GM19035 (cell line): Measurements from ENCODE around the gene CEACAM18.
"Not testable (repeated sequence)": the region's sequence is repeated elsewhere in the genome, so short reads cannot be mapped to it uniquely, and the experiment has no call there.

Experiments used
- ATAC-seq: cut with Tn5 transposase; IDR thresholded peaks from one replicate; pipeline ENCODE4 v1.9.1; 2021; ENCODE audit not compliant: unreplicated experiment

CEACAM18 gene

DNA sequence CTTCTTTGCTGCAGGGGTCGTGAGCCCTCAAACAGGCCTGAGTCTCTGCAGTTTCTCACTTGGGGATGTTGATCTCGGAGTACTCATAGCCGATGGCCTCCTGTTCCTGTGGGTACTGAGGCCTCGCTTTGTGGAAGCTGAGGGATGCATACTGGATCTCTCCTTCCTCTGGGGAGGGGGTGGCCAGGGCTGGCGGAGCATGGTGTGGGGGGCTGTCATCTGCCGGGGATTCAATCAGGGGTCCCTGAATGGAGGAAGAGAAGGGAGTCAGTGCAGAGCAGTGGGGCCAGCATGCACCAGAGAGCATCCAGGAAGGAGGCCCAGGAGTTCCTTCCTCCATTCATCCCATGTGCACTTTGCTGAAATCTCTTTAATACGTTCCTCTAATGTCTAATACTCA lies 13.2 kb downstream of the CEACAM18 start:
- no peak for ATAC-seq

DNA sequence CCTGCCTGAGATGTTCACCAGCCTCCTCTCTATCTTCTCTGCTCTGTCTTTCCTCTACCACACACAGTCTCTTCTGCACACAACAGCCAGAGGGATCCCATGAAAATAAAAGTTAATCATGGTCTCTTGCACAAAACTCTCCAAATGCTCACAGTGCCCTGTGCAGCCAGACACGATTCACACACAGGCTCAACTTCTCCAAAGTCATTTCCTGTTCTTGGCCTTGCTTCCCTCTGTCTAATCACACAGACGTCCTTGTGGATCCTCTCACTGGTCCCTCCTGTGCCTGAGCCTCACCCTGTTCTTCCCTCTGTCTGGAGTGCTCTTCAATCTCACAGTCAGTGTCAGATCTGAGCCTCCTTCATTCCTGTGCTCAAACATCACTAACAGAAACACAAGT lies 15.4 kb downstream of the CEACAM18 start:
- ATAC-seq: no peak

DNA sequence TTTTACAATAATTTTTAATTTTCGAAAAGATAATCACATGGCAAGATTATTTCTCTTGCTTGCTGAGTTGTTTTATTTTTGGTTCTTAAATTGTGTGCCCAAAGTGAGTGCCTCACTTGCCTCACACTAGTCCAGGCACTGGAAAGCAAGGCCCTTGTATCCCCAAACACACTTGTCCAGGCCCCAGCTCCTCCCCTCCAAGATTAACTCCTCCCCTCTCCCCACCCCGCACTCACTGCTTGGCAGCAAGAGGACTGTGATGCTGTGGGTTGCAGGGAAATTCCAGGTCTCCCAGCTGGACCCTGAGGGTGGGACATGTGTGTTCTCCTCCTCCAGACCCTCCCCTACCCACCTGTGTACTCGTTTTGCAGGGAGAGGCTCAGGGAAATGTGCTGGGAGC lies 19.3 kb downstream of the CEACAM18 start:
- ATAC-seq: no peak

DNA sequence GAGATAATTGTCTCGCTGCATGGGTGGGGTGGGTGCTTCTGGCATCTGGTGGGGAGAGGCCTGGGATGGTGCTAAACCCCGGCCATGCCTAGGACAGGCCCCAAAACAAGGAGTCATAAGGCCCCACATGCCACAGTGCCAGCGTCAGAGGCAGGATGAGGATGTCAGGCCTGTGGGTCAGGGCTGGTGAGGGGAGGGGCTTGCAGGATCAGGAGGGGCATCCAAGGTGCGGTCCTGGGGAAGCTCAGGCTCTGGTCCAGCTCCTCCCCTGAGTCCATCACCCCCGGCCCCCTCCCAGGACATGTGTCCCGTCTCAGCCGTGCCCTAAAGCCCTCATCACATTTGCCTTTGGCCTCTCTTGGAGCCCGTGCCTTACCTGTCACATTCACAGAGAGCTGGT lies 22.6 kb downstream of the CEACAM18 start:
- not testable (repeated sequence) for ATAC-seq

DNA sequence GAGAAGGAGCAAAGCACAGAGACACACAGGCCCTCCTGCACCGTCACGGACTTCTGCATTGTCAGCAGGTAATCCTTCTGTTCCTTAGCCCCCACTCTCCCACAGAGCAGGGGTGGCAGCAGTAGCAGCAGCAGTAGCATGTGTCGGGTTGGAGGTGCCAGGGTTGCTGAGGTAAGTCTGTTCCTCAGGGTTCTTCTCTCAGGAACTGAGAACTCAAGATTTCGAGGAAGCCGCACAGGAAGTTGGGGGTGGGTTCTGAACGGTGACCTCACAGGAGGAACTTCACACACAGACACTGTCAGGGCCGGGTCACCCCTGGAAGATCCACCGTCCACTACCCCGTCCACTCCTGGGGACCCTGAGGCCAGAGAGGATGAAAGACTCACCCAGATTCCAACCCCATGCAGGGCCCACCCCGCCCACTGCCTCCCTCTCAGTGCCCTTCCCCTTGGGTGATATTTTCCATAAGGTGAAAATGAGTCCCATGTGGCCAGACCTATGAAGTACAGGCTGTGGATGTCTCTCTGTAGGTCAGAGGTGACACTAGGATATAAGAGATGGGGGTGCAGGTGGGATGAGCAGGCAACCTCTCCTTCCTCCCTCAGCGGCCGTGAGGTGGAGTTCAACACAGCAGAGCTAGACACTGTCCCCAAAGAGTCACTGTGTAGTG lies 23.4 kb downstream of the CEACAM18 start, which contains the start of gene SIGLEC12:
Gene SIGLEC12, minus strand, starts transcription at position 207 of the 670 bp plus-strand sequence. Its CDS starts 67 bp downstream, at position 140.
- ATAC-seq: no peak

DNA sequence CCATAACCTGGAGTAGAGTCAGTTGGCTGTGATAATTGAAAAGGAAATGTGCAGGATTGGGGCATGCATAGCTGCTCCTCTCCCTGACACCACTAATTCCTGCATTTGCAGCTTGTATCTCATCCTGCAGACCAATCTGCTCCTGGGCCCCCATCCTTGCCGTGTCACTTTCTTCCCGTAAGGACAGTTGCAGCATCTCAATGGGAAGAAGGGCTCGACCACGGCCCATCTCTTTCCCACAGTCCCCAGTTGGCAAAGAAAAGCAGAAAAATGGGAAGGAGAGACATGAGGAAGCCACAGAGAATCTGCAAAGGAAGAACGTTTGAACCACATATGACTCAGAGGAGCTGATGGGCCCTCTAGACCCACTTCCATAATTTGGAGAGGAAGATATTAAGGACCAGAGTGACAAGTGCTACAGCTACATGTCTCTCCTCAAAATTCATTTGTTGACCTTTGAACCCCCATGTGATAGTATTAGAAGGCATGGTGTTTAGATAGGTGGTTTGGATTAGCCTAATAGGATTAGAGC lies 25.0 kb downstream of the CEACAM18 start:
- ATAC-seq: no peak

DNA sequence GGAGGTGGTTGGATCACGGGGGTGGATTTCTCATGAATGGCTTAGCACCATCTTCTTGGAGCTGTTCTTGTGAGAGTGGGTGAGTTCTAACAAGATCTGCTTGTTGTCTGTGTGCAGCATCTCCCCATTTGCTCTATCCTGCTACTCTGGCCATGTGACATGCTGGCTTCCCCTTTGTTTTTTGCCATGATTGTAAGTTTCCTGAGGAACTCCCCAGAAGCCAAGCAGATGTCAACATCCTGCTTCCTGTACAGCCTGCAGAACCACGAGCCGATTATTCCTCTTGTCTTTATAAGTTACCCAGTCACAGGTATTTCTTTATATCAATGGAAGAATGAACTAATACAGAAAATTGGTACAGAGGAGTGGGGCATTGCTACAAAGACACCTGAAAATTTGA lies 25.6 kb downstream of the CEACAM18 start:
- ATAC-seq: no peak

DNA sequence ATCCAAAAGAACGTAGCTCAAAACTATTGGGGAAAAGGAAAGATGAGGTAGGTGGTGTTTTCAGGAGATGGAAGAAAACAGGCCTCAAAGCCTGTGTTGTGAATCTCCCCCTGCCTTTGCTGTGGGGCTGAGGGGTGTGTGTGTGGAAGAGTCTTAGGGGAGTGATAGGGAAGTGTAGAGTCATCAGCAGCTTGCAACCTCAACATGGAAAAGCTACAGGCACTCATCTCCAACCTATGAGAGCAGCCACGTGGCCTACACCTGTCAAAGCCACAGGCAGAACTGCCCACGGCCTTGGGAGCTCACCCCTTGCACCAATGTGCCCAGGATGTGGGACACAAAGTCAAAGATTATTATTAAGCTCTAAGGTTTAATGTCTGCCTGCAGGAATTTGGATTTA lies 27.6 kb downstream of the CEACAM18 start:
- ATAC-seq: no peak

DNA sequence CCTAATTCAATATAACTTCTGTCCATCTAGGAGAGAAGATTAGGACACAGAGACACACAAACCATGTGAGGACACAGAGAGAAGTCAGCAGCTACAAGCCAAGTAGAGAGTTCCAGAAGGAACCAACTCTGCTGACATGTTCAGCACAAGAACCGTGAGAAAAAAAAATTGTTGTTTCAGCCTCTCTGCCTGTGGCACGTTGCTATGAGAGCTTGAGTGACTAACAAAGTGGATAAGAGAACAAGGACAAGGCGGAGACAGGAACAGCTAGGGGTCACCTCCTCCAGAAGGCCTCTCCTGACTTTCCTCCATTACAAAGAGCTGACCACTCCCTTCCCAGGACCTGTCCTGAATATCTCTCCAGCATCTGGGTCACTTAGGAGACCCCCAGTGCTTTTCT lies 28.9 kb downstream of the CEACAM18 start:
- no peak for ATAC-seq

DNA sequence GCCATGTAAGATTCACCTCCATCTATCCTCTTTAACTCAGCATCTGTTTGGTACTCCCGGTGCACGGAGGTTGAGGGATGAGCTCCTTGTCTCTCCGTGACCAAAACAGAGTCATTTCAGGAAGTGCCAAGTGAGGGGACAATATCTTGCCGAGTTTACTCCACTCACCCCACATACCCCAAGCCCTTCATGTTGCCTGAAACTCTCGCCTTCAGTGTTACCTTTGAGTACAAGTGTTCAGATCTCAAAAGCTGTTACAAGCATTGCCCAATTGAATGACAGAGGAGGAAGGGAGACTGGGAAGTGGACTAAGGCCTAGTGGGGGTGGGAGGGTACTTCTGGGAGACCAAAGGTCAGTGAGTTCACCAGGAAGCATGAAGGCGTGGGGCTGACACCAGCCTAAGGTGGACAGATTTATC lies 29.3 kb downstream of the CEACAM18 start:
- ATAC-seq: no peak

DNA sequence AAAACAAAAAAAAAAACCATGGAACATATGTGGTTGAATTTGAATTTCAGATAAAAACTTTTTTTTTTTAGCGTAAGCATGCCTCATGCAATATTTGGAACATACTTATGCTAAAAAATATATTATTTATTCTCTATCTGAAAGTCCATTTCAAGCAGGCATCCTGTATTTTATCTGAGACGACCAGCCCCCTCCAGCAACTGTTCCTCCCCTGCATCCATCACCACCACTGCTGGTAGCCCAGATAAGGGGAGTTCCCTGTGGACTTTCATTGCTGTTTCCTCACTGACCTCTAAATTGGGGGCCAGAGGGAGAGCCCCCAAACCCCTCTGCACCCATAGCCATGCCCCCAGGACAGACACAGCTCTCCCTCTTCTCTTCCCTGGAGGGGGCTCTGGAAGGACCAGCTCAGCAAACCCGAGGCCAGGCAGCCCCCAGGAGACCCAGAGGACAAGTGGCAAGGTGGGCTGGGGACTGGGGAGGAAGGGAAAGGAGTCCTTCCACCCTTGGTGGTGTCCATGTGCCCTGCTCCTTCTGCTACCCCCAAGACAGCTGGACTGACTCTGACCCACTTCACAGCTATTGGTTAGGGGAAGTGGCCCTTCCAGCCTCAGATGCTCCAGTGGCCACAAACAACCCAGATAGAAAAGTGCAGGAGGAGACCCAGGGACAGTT lies 29.9 kb downstream of the CEACAM18 start:
- no peak for ATAC-seq

DNA sequence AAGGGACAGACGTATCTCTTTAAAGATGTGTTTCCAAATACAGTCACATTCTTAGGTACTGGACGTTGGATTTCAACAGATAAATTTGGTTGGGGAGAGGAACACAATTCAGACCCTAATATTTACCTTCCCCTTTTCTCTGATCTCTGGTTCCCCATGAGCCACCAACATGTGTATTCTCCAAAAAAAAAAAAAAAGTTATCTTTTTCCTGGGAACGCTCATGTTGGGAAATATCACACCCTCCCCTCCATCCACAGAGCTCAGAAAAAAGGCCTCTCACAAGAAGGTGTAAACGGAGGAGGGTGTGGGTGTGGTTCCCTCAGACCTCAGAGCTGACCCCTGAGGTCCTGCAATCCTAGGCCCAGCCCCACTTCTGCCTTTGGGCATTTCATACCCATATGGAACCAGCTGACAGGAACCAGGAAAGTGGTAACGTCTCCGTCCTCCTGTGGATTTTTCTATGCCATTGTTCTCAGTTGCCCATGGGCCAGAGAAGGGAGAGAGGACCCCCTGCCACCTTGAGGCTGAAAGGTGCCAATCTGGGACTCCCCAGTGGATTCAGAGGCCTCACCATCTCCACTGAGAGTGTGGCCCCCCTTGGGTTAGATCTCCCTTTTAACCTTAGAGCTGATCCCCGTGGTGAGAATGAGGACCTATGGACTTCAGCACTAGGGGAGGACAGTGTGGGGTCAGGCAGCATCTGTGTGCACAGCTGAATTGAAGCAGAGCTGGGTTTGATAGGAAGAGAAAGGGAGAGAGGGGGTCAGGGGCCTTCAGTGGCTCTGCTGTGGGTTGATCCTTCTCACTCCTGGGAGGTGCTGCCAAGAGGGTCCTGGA lies 31.7 kb downstream of the CEACAM18 start:
- ATAC-seq: no peak

DNA sequence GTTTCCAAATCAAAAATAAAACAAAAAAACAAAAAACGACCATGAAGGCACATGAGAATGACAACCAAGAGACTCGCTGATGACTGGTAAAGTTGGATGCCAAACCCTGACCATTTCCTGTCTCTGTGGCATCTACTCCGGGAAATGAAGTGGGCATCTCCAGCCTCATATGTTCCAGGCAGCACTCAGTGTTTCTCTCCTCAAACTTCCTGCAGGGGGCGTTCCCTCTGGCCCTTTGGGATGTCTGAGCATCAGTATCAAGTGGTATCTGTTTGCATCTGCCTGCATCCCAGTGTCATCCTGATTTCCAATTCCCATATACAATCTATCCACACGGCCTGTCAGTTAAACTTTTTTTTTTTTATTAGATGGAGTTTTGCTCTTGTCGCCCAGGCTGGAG lies 33.0 kb downstream of the CEACAM18 start:
- ATAC-seq: no peak

DNA sequence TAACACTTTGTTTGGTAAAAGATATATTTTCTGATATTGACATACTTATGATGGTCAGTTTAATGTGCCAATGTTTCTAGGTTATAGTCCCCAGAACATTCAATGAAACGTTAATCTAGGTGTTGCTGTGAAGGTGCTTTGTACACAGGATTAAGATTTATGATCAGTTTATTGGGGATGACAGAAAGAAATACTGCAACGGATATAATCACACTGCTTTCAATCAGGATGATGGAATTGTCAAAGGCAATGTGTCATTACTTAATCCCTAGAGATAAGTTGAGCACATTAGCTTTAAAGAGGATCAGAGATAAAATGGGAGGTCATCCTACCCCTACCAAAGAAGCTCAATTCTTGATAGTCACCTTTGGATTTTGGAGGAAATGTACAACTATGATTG lies 35.6 kb downstream of the CEACAM18 start:
- no peak for ATAC-seq

DNA sequence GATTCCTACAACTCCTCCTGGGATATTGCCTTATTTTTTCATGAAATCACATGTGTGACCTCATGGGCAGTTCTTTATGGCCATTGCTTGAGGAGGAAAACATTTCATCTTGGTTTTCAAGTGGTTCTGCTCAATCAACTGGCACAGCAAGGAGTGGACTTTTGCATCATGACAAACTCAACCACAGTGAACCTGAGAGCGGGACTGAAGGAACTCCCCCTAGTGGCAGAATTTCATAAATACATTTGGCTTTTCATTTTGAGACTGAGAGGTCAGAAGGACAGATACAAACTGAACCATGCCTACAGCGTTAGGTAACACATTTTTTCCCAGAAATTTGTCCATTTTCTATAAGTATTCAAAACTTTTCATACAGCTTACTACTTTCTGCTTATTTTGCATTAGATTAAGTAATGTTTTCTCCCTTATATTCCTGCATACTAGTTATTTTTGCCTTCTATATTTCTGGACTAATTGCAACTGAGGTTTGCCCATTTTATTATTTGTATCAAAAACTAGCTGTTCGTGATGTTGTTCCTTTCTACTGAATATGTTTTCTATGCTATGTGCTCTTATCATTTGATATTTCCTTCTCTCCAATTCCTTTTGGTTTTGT lies 36.6 kb downstream of the CEACAM18 start:
- ATAC-seq: no peak

DNA sequence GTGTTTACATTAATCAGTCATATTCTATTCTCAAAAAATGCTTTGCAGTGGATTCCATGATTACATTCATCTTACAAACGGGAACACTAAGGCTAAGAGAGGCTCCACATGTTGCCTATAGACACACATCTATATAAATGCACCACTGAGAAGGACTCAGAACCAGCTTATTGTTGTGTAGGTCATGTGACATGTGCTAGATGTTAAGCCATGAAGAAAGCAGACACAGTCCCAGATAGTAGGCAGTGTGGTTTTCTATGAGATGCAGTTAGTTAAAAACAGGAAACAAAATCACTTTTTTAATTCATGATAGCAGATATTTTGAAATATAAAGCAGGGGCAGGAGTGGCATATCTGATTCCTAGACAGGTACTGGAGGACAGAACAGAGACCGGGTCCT lies 42.4 kb downstream of the CEACAM18 start:
- no peak for ATAC-seq

DNA sequence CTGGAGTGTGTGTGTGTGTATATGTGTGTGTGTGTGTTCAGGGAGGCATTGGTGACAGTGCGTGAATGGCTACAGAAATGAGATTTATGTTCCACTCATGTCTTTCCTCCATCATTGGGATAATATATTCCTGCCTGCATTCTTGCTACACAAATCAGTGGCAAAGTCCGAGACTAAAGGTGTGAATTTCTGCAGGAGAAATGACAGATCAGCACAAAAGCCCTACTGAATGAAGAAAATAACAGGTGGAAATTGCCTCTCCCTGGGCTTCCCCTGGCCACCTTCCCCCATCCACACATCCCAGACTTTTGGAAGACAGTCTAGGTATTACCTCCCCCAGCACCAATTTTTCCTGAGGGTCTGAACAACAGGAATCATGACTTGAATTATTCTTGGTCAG lies 43.0 kb downstream of the CEACAM18 start:
- no peak for ATAC-seq

DNA sequence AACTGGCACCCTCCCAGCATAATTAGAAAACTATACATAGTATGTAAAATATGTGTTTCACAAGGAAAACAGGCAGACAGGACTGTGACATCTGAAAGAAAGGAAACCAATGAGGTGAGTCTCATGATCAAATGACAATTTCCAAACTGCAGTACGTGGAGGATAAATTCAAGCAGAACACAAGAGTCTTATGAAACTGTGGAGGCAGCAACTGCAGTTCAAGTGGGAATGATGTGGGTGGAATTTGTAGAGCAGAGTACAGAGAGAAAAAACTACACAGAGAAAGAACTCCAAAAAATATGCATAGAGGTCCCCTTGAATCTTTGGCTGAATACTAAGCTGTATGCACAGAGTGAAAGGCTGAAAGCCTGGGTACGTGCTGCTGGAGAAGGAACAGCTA lies 43.4 kb downstream of the CEACAM18 start:
- ATAC-seq: no peak

DNA sequence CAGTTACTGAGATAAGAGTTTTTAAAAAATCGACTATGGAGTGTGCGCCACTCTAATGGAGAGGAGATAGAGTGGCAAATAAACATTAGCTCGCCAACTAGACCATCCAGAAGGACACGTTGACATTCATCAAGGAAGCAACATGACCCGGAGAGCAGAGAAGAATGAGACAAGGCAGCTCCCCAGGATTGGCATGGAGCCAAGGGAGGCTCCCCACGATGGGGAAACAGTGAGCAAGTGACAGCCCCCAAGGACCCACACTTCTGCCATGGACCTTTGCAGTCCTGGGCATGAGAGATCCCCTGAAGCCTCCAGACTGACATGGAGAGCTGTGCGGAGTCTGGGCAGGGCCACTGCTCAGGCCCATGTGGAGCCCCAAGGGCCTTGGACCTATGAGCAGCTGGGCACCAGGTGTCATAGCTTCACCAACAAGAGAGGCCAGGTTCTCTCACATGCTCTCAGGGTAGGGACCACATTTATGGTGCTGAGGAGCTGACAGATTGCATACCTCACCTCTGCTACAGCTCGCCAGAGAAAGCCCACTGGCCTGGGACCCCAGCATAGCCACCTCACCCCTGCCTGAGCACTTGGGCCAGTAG lies 46.4 kb downstream of the CEACAM18 start:
- no peak for ATAC-seq

DNA sequence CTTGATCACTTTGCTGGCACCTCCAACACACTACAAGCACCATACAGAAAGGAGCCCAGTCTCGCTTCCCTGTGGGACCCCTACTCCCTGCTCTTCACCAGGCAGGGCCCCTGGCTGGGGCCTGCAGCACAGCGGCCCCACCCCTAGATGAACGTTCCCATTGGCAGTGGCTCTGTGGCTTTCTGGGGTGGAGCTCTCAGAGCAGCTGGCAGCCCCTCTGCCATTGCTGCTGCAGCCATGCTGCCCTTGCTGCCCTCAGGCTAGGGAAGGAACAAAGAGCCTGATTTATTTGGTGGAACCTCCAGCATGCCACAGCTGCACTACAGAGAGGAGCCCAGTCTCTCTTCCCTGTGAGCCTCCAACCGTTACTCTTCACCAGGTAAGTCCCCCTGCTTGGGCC lies 47.3 kb downstream of the CEACAM18 start:
- no peak for ATAC-seq

DNA sequence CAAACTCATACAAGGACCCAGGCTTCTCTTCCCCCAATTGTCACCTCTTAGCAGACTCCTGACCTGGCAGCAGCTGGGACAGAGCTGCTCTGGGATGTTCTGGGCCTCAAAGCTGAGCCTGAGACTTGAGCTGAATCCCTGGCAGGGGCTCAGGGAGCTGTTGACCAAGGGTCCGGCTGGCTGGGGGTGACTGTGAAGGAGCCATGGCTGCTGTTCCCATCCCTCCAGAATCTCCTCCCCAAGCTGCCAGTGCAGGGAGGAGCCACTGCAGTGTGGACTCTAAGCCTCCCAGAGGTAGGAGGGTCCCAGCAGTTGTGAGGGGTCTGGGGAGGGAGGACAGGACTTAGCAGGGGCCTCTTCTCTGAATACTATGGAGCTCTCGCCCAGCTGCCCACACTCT lies 51.0 kb downstream of the CEACAM18 start:
- ATAC-seq: no peak
